GM19372 (cell line): Measurements from ENCODE around the gene OR6Y1.

Experiments used
- ATAC-seq: cut with Tn5 transposase; IDR thresholded peaks from one replicate; pipeline ENCODE4 v1.9.1; 2021; ENCODE audit warnings: mild to moderate bottlenecking, low read depth, moderate library complexity; ENCODE audit not compliant: unreplicated experiment

Gene OR6Y1

DNA sequence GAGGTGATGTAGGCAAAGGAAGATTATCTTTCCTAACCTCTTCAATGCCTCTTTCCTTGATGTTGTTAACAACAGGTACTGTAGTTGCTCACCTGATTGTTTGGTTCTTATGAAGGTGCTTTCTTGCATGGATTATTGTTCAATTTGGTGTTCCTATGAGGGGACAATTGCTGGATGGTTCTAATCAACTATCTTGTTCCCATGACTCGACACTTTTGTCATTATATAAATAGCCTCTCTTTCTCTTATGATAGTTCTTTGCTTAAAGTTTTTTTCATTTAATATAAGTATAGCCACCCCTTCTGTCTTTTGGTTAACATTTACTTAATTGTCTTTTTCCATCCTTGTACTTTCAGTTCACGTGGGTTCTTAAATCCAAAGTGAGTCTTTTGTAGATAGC, 46.7 kb downstream of the OR6Y1 start:
- ATAC-seq = no peak

GRCh38 chr1:158506369-158506987, 47.7 kb downstream of the OR6Y1 start:
- ATAC-seq = no peak

GRCh38 chr1:158496374-158496773, 57.8 kb downstream of the OR6Y1 start:
- no peak for ATAC-seq

GRCh38 chr1:158494796-158495195, 59.4 kb downstream of the OR6Y1 start:
- no peak for ATAC-seq
